ENCODE results near the gene LBX1.

The LBX1 gene

GRCh38 chr10:101227429-101228152 is 1.7 kb downstream of the LBX1 start:
- TF ChIP-seq JUND (IDR thresholded peaks at IDR 0.05; ENCODE audit: low read depth), result no peak
- DNase-seq (ENCODE audit: low read depth in 1 of 2, low spot score in 1 of 2), result no peak
- in situ Hi-C loops (cut with HindIII; ENCODE audit: low pct_unique_long_range_greater_than_20kb, low sequenced_read_pairs), result no loop called here

DNA sequence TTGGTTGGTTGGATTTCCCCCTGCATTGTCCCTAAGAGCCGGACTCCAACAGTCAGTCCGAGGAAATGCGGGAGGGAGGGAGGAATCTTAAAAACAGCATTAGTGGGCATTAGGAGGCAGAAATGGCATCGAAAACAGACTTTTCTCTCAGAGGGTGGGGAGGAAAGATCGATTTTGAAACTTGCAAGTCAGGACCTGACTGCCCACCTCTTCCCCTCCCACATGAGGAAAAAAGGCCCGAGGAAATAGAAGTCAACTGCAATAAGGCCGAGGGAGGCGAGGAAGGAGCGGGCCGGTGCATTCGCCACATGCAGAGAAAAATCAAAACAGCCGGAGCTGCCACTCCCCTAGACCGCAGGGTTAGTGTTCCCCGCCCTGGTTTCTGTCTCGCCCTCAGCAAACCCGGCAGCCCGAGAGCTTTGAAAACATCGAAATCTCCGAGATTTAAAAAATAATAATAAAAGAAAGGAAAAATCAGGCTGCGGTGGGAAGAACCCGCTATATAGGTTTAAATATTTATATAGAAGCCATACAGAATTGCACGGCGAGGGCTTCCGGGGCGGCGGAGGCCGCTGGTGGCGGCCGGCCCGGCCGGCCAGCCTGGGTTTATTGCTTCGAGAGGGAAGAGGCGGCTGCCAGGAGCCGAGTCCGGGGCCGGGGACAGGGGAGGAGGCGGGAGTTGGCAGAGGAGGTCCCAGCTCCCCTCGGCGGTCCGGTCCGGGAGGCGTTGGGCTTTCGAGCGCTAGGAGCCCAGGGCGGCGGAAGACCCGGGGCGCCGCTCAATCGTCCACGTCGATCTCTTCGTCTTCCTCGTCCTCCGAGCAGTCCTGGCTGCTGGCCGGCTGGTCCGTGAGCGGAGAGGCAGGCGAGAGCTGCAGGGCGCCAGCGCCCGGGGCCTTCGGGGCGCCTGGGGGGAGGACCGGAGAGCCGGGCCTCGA is 2.5 kb downstream of the LBX1 start:
- no peak for DNase-seq (ENCODE audit: low read depth in 1 of 2, low spot score in 1 of 2)
- no peak for TF ChIP-seq JUND (IDR thresholded peaks at IDR 0.05; ENCODE audit: low read depth)
- in situ Hi-C loops (cut with HindIII; ENCODE audit: low pct_unique_long_range_greater_than_20kb, low sequenced_read_pairs), result no loop called here

DNA sequence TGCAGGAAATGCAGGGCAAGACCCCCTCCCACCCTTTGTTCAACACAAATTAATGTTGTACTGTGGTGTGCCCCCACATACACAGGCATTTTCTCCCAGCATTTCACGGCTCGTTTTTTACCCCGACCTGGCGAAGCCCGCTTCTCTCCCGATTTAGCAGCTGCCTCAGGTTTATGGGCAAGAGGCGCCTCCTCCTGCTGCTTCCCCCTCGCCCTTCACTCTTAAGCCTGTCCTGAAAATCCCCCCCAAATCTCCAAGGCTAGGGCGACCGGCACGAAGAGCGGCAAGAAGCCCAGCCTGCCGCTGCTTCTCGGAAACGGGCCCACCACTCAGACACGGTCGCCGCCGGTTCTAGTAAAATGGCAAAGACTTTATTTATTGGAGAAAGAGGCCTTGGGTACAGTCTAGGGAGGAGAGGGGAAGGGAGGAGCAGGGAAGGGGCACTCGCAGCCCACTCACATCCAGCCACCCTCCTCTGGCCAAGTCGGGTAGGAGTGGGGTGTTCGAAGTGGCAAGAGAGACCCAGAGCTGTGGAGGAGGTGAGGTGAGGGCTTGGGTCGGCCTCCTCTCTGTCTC is 3.3 kb downstream of the LBX1 start:
- DNase-seq (ENCODE audit: low read depth in 1 of 2, low spot score in 1 of 2), result no peak
- no peak for TF ChIP-seq JUND (IDR thresholded peaks at IDR 0.05; ENCODE audit: low read depth)
- in situ Hi-C loops (cut with HindIII; ENCODE audit: low pct_unique_long_range_greater_than_20kb, low sequenced_read_pairs), result no loop called here

- in situ Hi-C loops (cut with HindIII; ENCODE audit: low pct_unique_long_range_greater_than_20kb, low sequenced_read_pairs), result no loop called here
- peak; percentile 43 to 86 for DNase-seq (ENCODE audit: low read depth in 1 of 2, low spot score in 1 of 2)
- no peak for TF ChIP-seq JUND (IDR thresholded peaks at IDR 0.05; ENCODE audit: low read depth)
These were observed 4.1 kb downstream of the LBX1 start for GRCh38 chr10:101224910-101225823.

GRCh38 chr10:101224060-101224909 is 5.0 kb downstream of the LBX1 start:
- no peak for TF ChIP-seq JUND (IDR thresholded peaks at IDR 0.05; ENCODE audit: low read depth)
- DNase-seq (ENCODE audit: low read depth in 1 of 2, low spot score in 1 of 2), result no peak
- in situ Hi-C loops (cut with HindIII; ENCODE audit: low pct_unique_long_range_greater_than_20kb, low sequenced_read_pairs), result no loop called here

DNA sequence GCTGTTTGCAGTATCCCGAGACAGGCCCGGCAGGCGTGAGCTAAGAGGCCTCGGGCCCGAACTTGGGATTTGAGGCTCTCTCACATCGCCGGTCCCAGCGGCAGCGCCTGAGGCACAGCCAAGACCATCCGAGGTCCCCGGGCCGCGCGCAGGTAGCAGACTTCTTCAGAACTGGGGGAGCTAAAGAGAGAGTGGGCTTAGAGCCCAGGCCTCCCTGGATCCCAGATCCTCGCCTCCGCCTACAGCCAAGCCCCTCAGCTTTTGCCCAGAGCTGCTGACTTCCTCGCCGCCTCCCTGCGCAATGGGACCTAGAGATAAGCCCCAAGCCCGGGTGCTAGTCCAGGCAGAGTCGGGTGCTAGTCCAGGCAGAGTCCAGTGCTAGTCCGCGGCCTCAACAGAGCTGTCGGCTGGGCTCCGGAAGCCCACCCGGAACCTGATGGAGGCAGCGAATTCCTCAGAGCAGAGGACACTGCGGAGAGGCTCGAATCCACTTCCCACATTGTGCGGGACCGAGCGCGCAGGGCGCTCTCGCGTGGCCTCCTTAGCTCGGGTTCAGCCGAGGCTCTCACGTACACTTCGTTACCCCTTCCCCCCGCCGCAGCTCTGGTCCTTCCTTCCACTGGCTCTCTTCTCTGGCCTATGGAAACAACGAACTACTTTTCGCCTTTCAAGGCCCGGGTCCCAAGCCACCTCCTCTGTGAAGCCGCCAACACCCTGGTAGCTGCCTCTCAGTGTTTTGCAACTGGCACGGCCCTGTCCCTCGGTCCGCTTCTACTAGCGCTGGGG is 5.8 kb downstream of the LBX1 start:
- TF ChIP-seq JUND (IDR thresholded peaks at IDR 0.05; ENCODE audit: low read depth), result no peak
- DNase-seq (ENCODE audit: low read depth in 1 of 2, low spot score in 1 of 2), result no peak
- in situ Hi-C loops (cut with HindIII; ENCODE audit: low pct_unique_long_range_greater_than_20kb, low sequenced_read_pairs), result no loop called here

- TF ChIP-seq JUND (IDR thresholded peaks at IDR 0.05; ENCODE audit: low read depth), result no peak
- no peak for DNase-seq (ENCODE audit: low read depth in 1 of 2, low spot score in 1 of 2)
- in situ Hi-C loops (cut with HindIII; ENCODE audit: low pct_unique_long_range_greater_than_20kb, low sequenced_read_pairs), result no loop called here
These were observed 6.5 kb downstream of the LBX1 start for GRCh38 chr10:101222683-101223273.

DNA sequence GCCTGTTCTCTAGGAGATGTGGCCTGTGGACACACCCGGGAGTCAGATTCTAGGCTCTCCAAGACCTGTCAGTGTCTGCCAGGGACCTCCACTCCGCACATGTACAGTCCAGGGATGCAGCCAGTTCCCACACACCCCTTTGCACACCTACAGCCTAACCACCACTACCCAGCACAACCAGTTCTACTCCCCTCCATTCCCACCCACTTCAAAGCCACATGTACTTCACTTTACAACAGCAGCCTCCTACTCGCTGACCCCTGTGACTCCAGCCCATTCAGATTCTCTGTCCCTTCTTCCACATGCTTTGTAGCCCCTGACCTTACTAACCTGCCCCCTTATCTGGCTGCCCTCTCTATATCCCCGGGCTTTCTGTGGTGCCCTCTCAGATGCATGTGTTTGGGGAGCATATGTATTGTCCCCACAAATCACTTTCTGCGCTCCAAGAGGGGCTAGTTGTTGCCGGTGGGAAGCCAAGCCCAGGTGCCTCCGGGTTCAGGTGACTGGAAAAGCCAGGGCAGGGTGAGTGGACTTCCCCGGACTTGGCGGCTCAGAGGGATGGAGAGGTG is 7.2 kb downstream of the LBX1 start:
- no peak for TF ChIP-seq JUND (IDR thresholded peaks at IDR 0.05; ENCODE audit: low read depth)
- in situ Hi-C loops (cut with HindIII; ENCODE audit: low pct_unique_long_range_greater_than_20kb, low sequenced_read_pairs), result no loop called here
- no peak for DNase-seq (ENCODE audit: low read depth in 1 of 2, low spot score in 1 of 2)

GRCh38 chr10:101221549-101221948 is 7.7 kb downstream of the LBX1 start:
- TF ChIP-seq JUND (IDR thresholded peaks at IDR 0.05; ENCODE audit: low read depth), result no peak
- DNase-seq (ENCODE audit: low read depth in 1 of 2, low spot score in 1 of 2), result no peak
- in situ Hi-C loops (cut with HindIII; ENCODE audit: low pct_unique_long_range_greater_than_20kb, low sequenced_read_pairs), result no loop called here

DNA sequence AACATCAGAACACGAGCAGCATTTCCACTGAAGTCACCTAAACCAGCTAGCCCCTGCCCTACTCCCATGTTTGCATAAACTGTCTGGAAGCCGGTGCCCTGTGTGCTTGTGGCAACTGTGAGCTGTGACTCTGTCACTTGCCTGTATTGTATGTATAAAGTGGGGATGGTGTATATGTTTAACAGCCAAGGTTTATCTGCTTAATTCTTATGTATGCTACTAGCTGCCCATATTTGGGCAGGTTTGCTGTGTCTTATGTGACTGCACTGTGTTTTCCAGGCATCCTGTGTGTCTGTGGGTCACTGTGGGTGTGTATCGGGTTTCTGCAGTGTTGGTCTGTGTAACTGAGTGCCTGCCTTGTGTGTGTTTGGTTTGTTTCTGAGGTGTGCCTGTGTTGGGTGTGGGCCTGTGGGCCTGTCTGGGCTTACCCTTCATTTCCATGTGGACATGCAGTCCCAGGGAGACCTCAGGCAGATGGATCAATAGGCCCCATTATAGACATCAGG is 9.3 kb downstream of the LBX1 start:
- DNase-seq (ENCODE audit: low read depth in 1 of 2, low spot score in 1 of 2), result no peak
- no peak for TF ChIP-seq JUND (IDR thresholded peaks at IDR 0.05; ENCODE audit: low read depth)
- in situ Hi-C loops (cut with HindIII; ENCODE audit: low pct_unique_long_range_greater_than_20kb, low sequenced_read_pairs), result no loop called here

All from T47D (cell line).